HG02642 (cell line): ENCODE results near the gene SPAG17.

Experiments
- ATAC-seq: cut with Tn5 transposase; IDR thresholded peaks from one replicate; pipeline ENCODE4 v1.9.1; 2021; ENCODE audit warnings: mild to moderate bottlenecking; ENCODE audit not compliant: unreplicated experiment, poor library complexity

Gene SPAG17

GRCh38 chr1:118177998-118178397 lies 7.0 kb downstream of the SPAG17 start:
- no peak for ATAC-seq

- ATAC-seq: no peak
Observed at GRCh38 chr1:118169016-118169415, 16.0 kb downstream of the SPAG17 start.

GRCh38 chr1:118160806-118161205 lies 24.2 kb downstream of the SPAG17 start:
- no peak for ATAC-seq

GRCh38 chr1:118159569-118159968 lies 25.5 kb downstream of the SPAG17 start:
- no peak for ATAC-seq

GRCh38 chr1:118158924-118159323 lies 26.1 kb downstream of the SPAG17 start:
- ATAC-seq: no peak

GRCh38 chr1:118157506-118157905 lies 27.5 kb downstream of the SPAG17 start:
- ATAC-seq: no peak

- no peak for ATAC-seq
Observed at GRCh38 chr1:118155106-118155505, 29.9 kb downstream of the SPAG17 start.

GRCh38 chr1:118154220-118154619 lies 30.8 kb downstream of the SPAG17 start:
- ATAC-seq: no peak

GRCh38 chr1:118151312-118151937 lies 33.6 kb downstream of the SPAG17 start:
- ATAC-seq: no peak

GRCh38 chr1:118149799-118150198 lies 35.2 kb downstream of the SPAG17 start:
- ATAC-seq: no peak

GRCh38 chr1:118148034-118148433 lies 37.0 kb downstream of the SPAG17 start:
- ATAC-seq: no peak

- ATAC-seq: no peak
Observed at GRCh38 chr1:118147522-118147921, 37.5 kb downstream of the SPAG17 start.

- ATAC-seq: no peak
Observed at GRCh38 chr1:118145721-118146120, 39.3 kb downstream of the SPAG17 start.

- ATAC-seq: no peak
Observed at GRCh38 chr1:118144684-118145083, 40.3 kb downstream of the SPAG17 start.

GRCh38 chr1:118143831-118144230 lies 41.2 kb downstream of the SPAG17 start:
- no peak for ATAC-seq

- no peak for ATAC-seq
Observed at GRCh38 chr1:118143121-118143520, 41.9 kb downstream of the SPAG17 start.

- ATAC-seq: no peak
Observed at GRCh38 chr1:118142546-118142945, 42.5 kb downstream of the SPAG17 start.

GRCh38 chr1:118137900-118138299 lies 47.1 kb downstream of the SPAG17 start:
- ATAC-seq: no peak

- peak; percentile 99 for ATAC-seq
Observed at GRCh38 chr1:118136187-118136941, 48.7 kb downstream of the SPAG17 start.

GRCh38 chr1:118132000-118132399 lies 53.0 kb downstream of the SPAG17 start:
- ATAC-seq: no peak

- ATAC-seq: no peak
Observed at GRCh38 chr1:118128761-118129160, 56.3 kb downstream of the SPAG17 start.

GRCh38 chr1:118124064-118124463 lies 61.0 kb downstream of the SPAG17 start:
- ATAC-seq: no peak
